Lung (tissue), 12 donors: ENCODE results near the gene NDFIP2. TPM values are rescaled to one million over a fixed set of nuclear protein-coding genes. Genes with fewer than 3 reads are reported as not detected.

Experiments
- ATAC-seq: fragments of 200-7000 bp; cut with Tn5 transposase; one replicate; pipeline ENCODE4 v1.9.1; 2020; ENCODE audit warnings: moderate number of reproducible peaks; ENCODE audit not compliant: insufficient read depth, low FRiP score
- DNase-seq, 3 donors: peaks; one replicate each; pipeline ENCODE4 v3.0.0-alpha.2; 2013 to 2017
- H3K27ac ChIP-seq, 2 donors: one replicate each; pipeline ENCODE4 v1.5.1; 2013; ENCODE audit warnings: mild to moderate bottlenecking in 2 of 2, moderate library complexity in 2 of 2, control low read depth in 1 of 2, inconsistent platforms in 1 of 2, low read depth in 1 of 2, low read length in 1 of 2
- H3K27me3 ChIP-seq, 3 donors: one replicate each; pipeline ENCODE4 v1.5.1; 2013; ENCODE audit warnings: low read length in 2 of 3; ENCODE audit not compliant: control insufficient read depth in 3 of 3, insufficient read depth in 3 of 3
- H3K36me3 ChIP-seq, 4 donors: one replicate each; pipeline ENCODE4 v1.5.1; 2013; ENCODE audit warnings: low read length in 4 of 4, mild to moderate bottlenecking in 1 of 4, moderate library complexity in 1 of 4; ENCODE audit not compliant: control insufficient read depth in 4 of 4, insufficient read depth in 4 of 4
- H3K4me1 ChIP-seq, 5 donors: one replicate each; pipeline ENCODE4 v1.5.1; 2013; ENCODE audit warnings: low read length in 5 of 5, mild to moderate bottlenecking in 2 of 5, moderate library complexity in 1 of 5; ENCODE audit not compliant: control insufficient read depth in 5 of 5, insufficient read depth in 5 of 5
- H3K4me3 ChIP-seq: one replicate; pipeline ENCODE4 v1.5.1; 2013; ENCODE audit warnings: mild to moderate bottlenecking, control low read depth, moderate library complexity
- H3K9ac ChIP-seq, 2 donors: one replicate each; pipeline ENCODE4 v1.5.1; 2013; ENCODE audit warnings: low read length in 2 of 2, control low read depth in 1 of 2; ENCODE audit not compliant: insufficient read depth in 1 of 2
- H3K9me3 ChIP-seq, 4 donors: one replicate each; pipeline ENCODE4 v1.5.1; 2013; ENCODE audit warnings: low read length in 3 of 4, mild to moderate bottlenecking in 1 of 4, moderate library complexity in 1 of 4; ENCODE audit not compliant: control insufficient read depth in 4 of 4, insufficient read depth in 3 of 4
- CTCF ChIP-seq: IDR thresholded peaks from 2 replicates; pipeline ENCODE4 v1.5.1; 2012; ENCODE audit warnings: mild to moderate bottlenecking; ENCODE audit errors: control extremely low read depth, extremely low read depth
- WGBS, 2 donors: extraction: QIAGEN DNeasy Blood & Tissue Kit; methylation state at CpG; one replicate each; pipeline ENCODE4 v1.1.7; 2013; 5-methylcytosine and 5-hydroxymethylcytosine counted together
- polyA plus RNA-seq, 2 donors: library from polyadenylated mRNA; stranded (reverse); fragments of 200-250 nt; gene quantifications; one replicate each; pipeline ENCODE4 v1.2.1, GENCODE V29; 2013
- total RNA-seq, 2 donors: library from RNA; depleted of rRNA in 1 of 2; stranded (reverse); fragments of >200 nt in 1 of 2; gene quantifications; one replicate each; pipeline ENCODE4 v1.2.1, GENCODE V29; 2014 to 2021
- donor health status: control.
- donor health status: control.
- donor health status: Bipolar disorder and iron deficiency.
- donor health status: healthy.
- donor health status: DM: yes; HTN: yes; CAD: no.

The NDFIP2 gene
- total and polyA plus RNA-seq, 4 donors: 14.0 to 38.4 (median 23.2) TPM

- no peak overlapping the region for H3K27ac ChIP-seq
- H3K4me3 ChIP-seq: no peak overlapping the region
- H3K27me3 ChIP-seq: no peaks in the 10 kb centered on the region
- DNase-seq: peak; percentile 46 to 76 (median 66)
- no peak for ATAC-seq
- 82 to 96% methylated on average over 4 of the region's 4 CpGs for WGBS, 2 donors
- H3K9me3 ChIP-seq: peaks cover 0 to 14% (median 5%) of the 10 kb centered on the region in 4 donors
- H3K4me1 ChIP-seq: no peaks in the 10 kb centered on the region
- TF ChIP-seq CTCF: no peak
- H3K36me3 ChIP-seq: no peaks in the 10 kb centered on the region
- H3K9ac ChIP-seq: no peak overlapping the region
These were observed 100.9 kb downstream of the NDFIP2 start for GRCh38 chr13:79581870-79582315.

- 78 to 84% methylated on average over 1 of the region's 1 CpG for WGBS, 2 donors
- H3K9ac ChIP-seq: no peak overlapping the region
- TF ChIP-seq CTCF: no peak
- no peaks in the 10 kb centered on the region for H3K27me3 ChIP-seq
- ATAC-seq: no peak
- H3K36me3 ChIP-seq: no peaks in the 10 kb centered on the region
- H3K9me3 ChIP-seq: peaks cover 0 to 12% (median 5%) of the 10 kb centered on the region in 4 donors
- H3K4me1 ChIP-seq: no peaks in the 10 kb centered on the region
- no peak overlapping the region for H3K27ac ChIP-seq
- no peak overlapping the region for H3K4me3 ChIP-seq
- DNase-seq: no peak
These were observed 101.9 kb downstream of the NDFIP2 start for GRCh38 chr13:79582896-79583295.

- H3K36me3 ChIP-seq: no peaks in the 10 kb centered on the region
- no peaks in the 10 kb centered on the region for H3K27me3 ChIP-seq
- ATAC-seq (no peak), DNase-seq (no peak)
- no peak overlapping the region for H3K27ac ChIP-seq
- 80 to 81% methylated on average over 1 of the region's 1 CpG for WGBS, 2 donors
- no peak for TF ChIP-seq CTCF
- H3K4me1 ChIP-seq: no peaks in the 10 kb centered on the region
- no peak overlapping the region for H3K4me3 ChIP-seq
- H3K9me3 ChIP-seq: peaks cover 0 to 10% (median 4%) of the 10 kb centered on the region in 4 donors
- H3K9ac ChIP-seq: no peak overlapping the region
These were observed 104.1 kb downstream of the NDFIP2 start for GRCh38 chr13:79585033-79585432.
